HEK293 (cell line): ENCODE data around the gene MARCOL.
A peak's percentile ranks its signal among the peaks of the same experiment; 100 is the strongest.

Experiments used
- CTCF ChIA-PET: fragments of 350-600 bp; formaldehyde crosslinking; extraction: SDS; loops from one replicate; lab custom pipeline; 2021; ENCODE audit warnings: antibody characterized with exemption; lab: Yijun Ruan, JAX
- POLR2A ChIA-PET: fragments of 300-600 bp; formaldehyde crosslinking; extraction: SDS; loops from one replicate; lab custom pipeline; 2020; ENCODE audit warnings: antibody characterized with exemption, inconsistent platforms; lab: Yijun Ruan, JAX
- H3K27ac ChIP-seq: fragments of 200-500 bp; sonication (Bioruptor generic); 2 replicates; pipeline ENCODE4 v1.5.1; 2014; ENCODE audit warnings: low read depth, low read length, control low read depth, inconsistent platforms; ENCODE audit errors: extremely low read depth
- H3K36me3 ChIP-seq, 2 experiments: fragments of 200-500 bp in 1 of 2; sonication (Bioruptor generic) in 1 of 2; 1 replicate in 1 of 2; 2 replicates in 1 of 2; pipeline ENCODE4 v1.5.1; 2014 to 2017; ENCODE audit warnings: inconsistent platforms in 2 of 2, low read length in 2 of 2; ENCODE audit not compliant: control insufficient read depth in 2 of 2, insufficient read depth in 1 of 2
- H3K4me1 ChIP-seq: fragments of 200-500 bp; sonication (Bioruptor generic); 2 replicates; pipeline ENCODE4 v1.5.1; 2014; ENCODE audit warnings: mild to moderate bottlenecking, low read length, inconsistent platforms; ENCODE audit not compliant: control insufficient read depth, insufficient read depth
- H3K4me3 ChIP-seq: 2 replicates; pipeline ENCODE4 v1.5.1; 2011; ENCODE audit warnings: low read depth, mild to moderate bottlenecking, control low read depth, low read length, moderate library complexity
- H3K9me3 ChIP-seq: fragments of 200-500 bp; sonication (Bioruptor generic); 2 replicates; pipeline ENCODE4 v1.5.1; 2014; ENCODE audit warnings: low read depth, low read length, inconsistent platforms; ENCODE audit not compliant: control insufficient read depth, insufficient read depth
- BCL6B ChIP-seq: fragments of 450-650 bp; formaldehyde crosslinking; IDR thresholded peaks from 2 replicates; pipeline ENCODE4 v1.5.1; 2017; ENCODE audit warnings: missing biosample characterization, missing genetic modification characterization
- CTCF ChIP-seq: fragments of 450-650 bp; formaldehyde crosslinking; IDR thresholded peaks from 2 replicates; pipeline ENCODE4 v1.5.1; 2016; ENCODE audit warnings: missing biosample characterization, missing genetic modification characterization
- HIC1 ChIP-seq: fragments of 450-650 bp; formaldehyde crosslinking; IDR thresholded peaks from 2 replicates; pipeline ENCODE4 v1.5.1; 2016; ENCODE audit warnings: missing biosample characterization, missing genetic modification characterization
- IKZF3 ChIP-seq: fragments of 450-650 bp; IDR thresholded peaks from 2 replicates; pipeline ENCODE4 v1.5.0; 2018; ENCODE audit warnings: missing biosample characterization, mild to moderate bottlenecking, missing genetic modification characterization, moderate library complexity
- SETDB1 ChIP-seq: IDR thresholded peaks from one replicate; pipeline ENCODE4 v1.6.1; 2017; ENCODE audit warnings: mild to moderate bottlenecking, low read length, moderate library complexity, mixed read lengths; ENCODE audit not compliant: insufficient read length
- WT1 ChIP-seq: fragments of 450-650 bp; formaldehyde crosslinking; IDR thresholded peaks from 2 replicates; pipeline ENCODE4 v1.5.1; 2016; ENCODE audit warnings: missing biosample characterization, missing genetic modification characterization
- ZBTB21 ChIP-seq: fragments of 450-650 bp; formaldehyde crosslinking; IDR thresholded peaks from 2 replicates; pipeline ENCODE4 v1.5.1; 2017; ENCODE audit warnings: missing biosample characterization, missing genetic modification characterization
- ZNF132 ChIP-seq: fragments of 450-650 bp; formaldehyde crosslinking; IDR thresholded peaks from 2 replicates; pipeline ENCODE4 v1.5.1; 2017; ENCODE audit warnings: missing biosample characterization, missing genetic modification characterization, borderline replicate concordance
- ZNF140 ChIP-seq: fragments of 450-650 bp; formaldehyde crosslinking; IDR thresholded peaks from 2 replicates; pipeline ENCODE4 v1.5.1; 2016; ENCODE audit warnings: missing biosample characterization, missing genetic modification characterization
- ZNF202 ChIP-seq: fragments of 450-650 bp; formaldehyde crosslinking; IDR thresholded peaks from 2 replicates; pipeline ENCODE4 v1.5.1; 2016; ENCODE audit warnings: missing biosample characterization, missing genetic modification characterization, borderline replicate concordance
- ZNF221 ChIP-seq: fragments of 450-650 bp; formaldehyde crosslinking; IDR thresholded peaks from 2 replicates; pipeline ENCODE4 v1.5.1; 2017; ENCODE audit warnings: missing biosample characterization, missing genetic modification characterization, borderline replicate concordance
- ZNF23 ChIP-seq: fragments of 450-650 bp; formaldehyde crosslinking; IDR thresholded peaks from 2 replicates; pipeline ENCODE4 v1.5.1; 2016; ENCODE audit warnings: missing biosample characterization, missing genetic modification characterization, borderline replicate concordance
- ZNF514 ChIP-seq: fragments of 450-650 bp; formaldehyde crosslinking; IDR thresholded peaks from 2 replicates; pipeline ENCODE4 v1.5.1; 2016; ENCODE audit warnings: missing biosample characterization, missing genetic modification characterization
- ZNF518A ChIP-seq: fragments of 450-650 bp; formaldehyde crosslinking; conservative IDR thresholded peaks from 2 replicates; pipeline ENCODE4 v1.5.1; 2016; ENCODE audit warnings: low read depth, missing biosample characterization, missing genetic modification characterization
- ZNF548 ChIP-seq: fragments of 450-650 bp; formaldehyde crosslinking; IDR thresholded peaks from 2 replicates; pipeline ENCODE4 v1.5.1; 2016; ENCODE audit warnings: missing biosample characterization, missing genetic modification characterization
- ZNF621 ChIP-seq: fragments of 450-650 bp; formaldehyde crosslinking; IDR thresholded peaks from 2 replicates; pipeline ENCODE4 v1.5.1; 2017; ENCODE audit warnings: missing biosample characterization, missing genetic modification characterization
- ZNF670 ChIP-seq: fragments of 450-650 bp; formaldehyde crosslinking; IDR thresholded peaks from 2 replicates; pipeline ENCODE4 v1.5.1; 2016; ENCODE audit warnings: missing biosample characterization, missing genetic modification characterization, low read depth
- ZNF776 ChIP-seq: fragments of 450-650 bp; formaldehyde crosslinking; IDR thresholded peaks from 2 replicates; pipeline ENCODE4 v1.5.0; 2017; ENCODE audit warnings: missing biosample characterization, missing genetic modification characterization, borderline replicate concordance
- ZSCAN16 ChIP-seq: fragments of 450-650 bp; formaldehyde crosslinking; IDR thresholded peaks from 2 replicates; pipeline ENCODE4 v1.5.1; 2016; ENCODE audit warnings: missing biosample characterization, missing genetic modification characterization
- ZXDB ChIP-seq: fragments of 450-650 bp; formaldehyde crosslinking; IDR thresholded peaks from 2 replicates; pipeline ENCODE4 v1.5.1; 2016; ENCODE audit warnings: missing biosample characterization, missing genetic modification characterization

MARCOL gene

GRCh38 chr5:148224117-148224742 is 14.1 kb upstream of the MARCOL start:
- H3K4me1 ChIP-seq: no peaks in the 10 kb centered on the region
- no peak overlapping the region for H3K4me3 ChIP-seq
- CTCF ChIA-PET: interaction anchor here (0.7 to 0.9 kb wide), 2 partner anchors 153 to 259 kb away, joined by 3 read pairs; no protein-coding TSS in a partner anchor
- no peak overlapping the region for H3K27ac ChIP-seq
- TF ChIP-seq ZNF776 (tag by site-specific recombination) (no peak), HIC1 (tag by site-specific recombination) (peak; percentile 37; the same call in 1 of the 2 replicates)
- TF ChIP-seq, all 188 proteins: peak for 1
- Histone ChIP-seq H3K9me3 (no peaks in the 10 kb centered on the region), H3K36me3 (no peaks in the 10 kb centered on the region)
- POLR2A ChIA-PET: no interaction called here

- POLR2A ChIA-PET: no interaction called here
- H3K27ac ChIP-seq: no peak overlapping the region
- CTCF ChIA-PET: no interaction called here
Observed at GRCh38 chr5:148228392-148228984, 9.8 kb upstream of the MARCOL start.

More at GRCh38 chr5:148228392-148228984, 9.8 kb upstream of the MARCOL start:
- no peak overlapping the region for H3K4me3 ChIP-seq
- H3K36me3 ChIP-seq: no peaks in the 10 kb centered on the region
- no peak for TF ChIP-seq ZNF202 (tag by site-specific recombination)
- no peak for TF ChIP-seq ZNF132 (tag by site-specific recombination)
- no peak for TF ChIP-seq ZNF221 (tag by site-specific recombination)
- no peak for TF ChIP-seq ZNF548 (tag by site-specific recombination)
- no peak for TF ChIP-seq SETDB1
- TF ChIP-seq CTCF (tag by site-specific recombination): no peak
- no peak for TF ChIP-seq ZNF621 (tag by site-specific recombination)
- no peak for TF ChIP-seq ZNF514 (tag by site-specific recombination)
- TF ChIP-seq ZNF518A: no peak
- TF ChIP-seq WT1 (tag by site-specific recombination): no peak
- TF ChIP-seq BCL6B (tag by site-specific recombination): no peak
- TF ChIP-seq IKZF3: no peak
- TF ChIP-seq ZNF670 (tag by site-specific recombination): no peak
- TF ChIP-seq ZSCAN16: no peak
- TF ChIP-seq ZXDB: no peak
- no peak for TF ChIP-seq ZBTB21
- no peak for TF ChIP-seq ZNF23 (tag by site-specific recombination)
- TF ChIP-seq ZNF140 (tag by site-specific recombination): no peak
- H3K9me3 ChIP-seq: no peaks in the 10 kb centered on the region
- H3K4me1 ChIP-seq: no peaks in the 10 kb centered on the region
